Lung (tissue), 12 donors: ENCODE data around the gene RPRD1B. TPM values are rescaled to one million over a fixed set of nuclear protein-coding genes. Genes with fewer than 3 reads are reported as not detected.
A peak's percentile ranks its signal among the peaks of the same experiment; 100 is the strongest.

Experiments used
- ATAC-seq: fragments of 200-7000 bp; cut with Tn5 transposase; one replicate; pipeline ENCODE4 v1.9.1; 2020; ENCODE audit warnings: moderate number of reproducible peaks; ENCODE audit not compliant: insufficient read depth, low FRiP score
- DNase-seq, 3 donors: peaks; one replicate each; pipeline ENCODE4 v3.0.0-alpha.2; 2013 to 2017
- H3K27ac ChIP-seq, 2 donors: one replicate each; pipeline ENCODE4 v1.5.1; 2013; ENCODE audit warnings: mild to moderate bottlenecking in 2 of 2, moderate library complexity in 2 of 2, control low read depth in 1 of 2, inconsistent platforms in 1 of 2, low read depth in 1 of 2, low read length in 1 of 2
- H3K27me3 ChIP-seq, 3 donors: one replicate each; pipeline ENCODE4 v1.5.1; 2013; ENCODE audit warnings: low read length in 2 of 3; ENCODE audit not compliant: control insufficient read depth in 3 of 3, insufficient read depth in 3 of 3
- H3K36me3 ChIP-seq, 4 donors: one replicate each; pipeline ENCODE4 v1.5.1; 2013; ENCODE audit warnings: low read length in 4 of 4, mild to moderate bottlenecking in 1 of 4, moderate library complexity in 1 of 4; ENCODE audit not compliant: control insufficient read depth in 4 of 4, insufficient read depth in 4 of 4
- H3K4me1 ChIP-seq, 5 donors: one replicate each; pipeline ENCODE4 v1.5.1; 2013; ENCODE audit warnings: low read length in 5 of 5, mild to moderate bottlenecking in 2 of 5, moderate library complexity in 1 of 5; ENCODE audit not compliant: control insufficient read depth in 5 of 5, insufficient read depth in 5 of 5
- H3K4me3 ChIP-seq: one replicate; pipeline ENCODE4 v1.5.1; 2013; ENCODE audit warnings: mild to moderate bottlenecking, control low read depth, moderate library complexity
- H3K9ac ChIP-seq, 2 donors: one replicate each; pipeline ENCODE4 v1.5.1; 2013; ENCODE audit warnings: low read length in 2 of 2, control low read depth in 1 of 2; ENCODE audit not compliant: insufficient read depth in 1 of 2
- H3K9me3 ChIP-seq, 4 donors: one replicate each; pipeline ENCODE4 v1.5.1; 2013; ENCODE audit warnings: low read length in 3 of 4, mild to moderate bottlenecking in 1 of 4, moderate library complexity in 1 of 4; ENCODE audit not compliant: control insufficient read depth in 4 of 4, insufficient read depth in 3 of 4
- CTCF ChIP-seq: IDR thresholded peaks from 2 replicates; pipeline ENCODE4 v1.5.1; 2012; ENCODE audit warnings: mild to moderate bottlenecking; ENCODE audit errors: control extremely low read depth, extremely low read depth
- WGBS, 2 donors: extraction: QIAGEN DNeasy Blood & Tissue Kit; methylation state at CpG; one replicate each; pipeline ENCODE4 v1.1.7; 2013; 5-methylcytosine and 5-hydroxymethylcytosine counted together
- polyA plus RNA-seq, 2 donors: library from polyadenylated mRNA; stranded (reverse); fragments of 200-250 nt; gene quantifications; one replicate each; pipeline ENCODE4 v1.2.1, GENCODE V29; 2013
- total RNA-seq, 2 donors: library from RNA; depleted of rRNA in 1 of 2; stranded (reverse); fragments of >200 nt in 1 of 2; gene quantifications; one replicate each; pipeline ENCODE4 v1.2.1, GENCODE V29; 2014 to 2021
- donor health status: control.
- donor health status: control.
- donor health status: Bipolar disorder and iron deficiency.
- donor health status: healthy.
- donor health status: DM: yes; HTN: yes; CAD: no.

Gene RPRD1B
- total and polyA plus RNA-seq, 4 donors, result 6.8 to 58.6 (median 26.6) TPM

GRCh38 chr20:38126932-38127621, 93.5 kb downstream of the RPRD1B start:
- Histone ChIP-seq H3K4me1 (peaks cover 0 to 43% (median 25%) of the 10 kb centered on the region in 5 donors), H3K27me3 (no peaks in the 10 kb centered on the region), H3K9ac (no peak overlapping the region), H3K27ac (peak overlapping the region; percentile 41 to 71), H3K36me3 (peaks cover 3 to 24% (median 8%) of the 10 kb centered on the region in 4 donors), H3K4me3 (no peak overlapping the region), H3K9me3 (no peaks in the 10 kb centered on the region)
- DNase-seq (peak; percentile 11 to 83 (median 74)), ATAC-seq (peak; percentile 31)
- WGBS, 2 donors, result 70 to 71% methylated on average over 12 of the region's 12 CpGs
- no peak for TF ChIP-seq CTCF

GRCh38 chr20:38127920-38128528, 94.5 kb downstream of the RPRD1B start:
- no peak for ATAC-seq
- Histone ChIP-seq H3K36me3 (peaks cover 3 to 30% (median 8%) of the 10 kb centered on the region in 4 donors), H3K9ac (no peak overlapping the region), H3K4me1 (peaks cover 0 to 36% (median 21%) of the 10 kb centered on the region in 5 donors), H3K27me3 (no peaks in the 10 kb centered on the region), H3K4me3 (no peak overlapping the region), H3K27ac (peak overlapping the region; percentile 37 to 65), H3K9me3 (no peaks in the 10 kb centered on the region)
- TF ChIP-seq CTCF, result no peak
- peak in 1 of 3 donors; percentile 4 for DNase-seq
- 83 to 85% methylated on average over 9 of the region's 9 CpGs for WGBS, 2 donors

GRCh38 chr20:38128691-38129090, 95.1 kb downstream of the RPRD1B start:
- no peak overlapping the region for H3K4me3 ChIP-seq
- H3K27ac ChIP-seq, result peak overlapping the region; percentile 46 to 65
- H3K36me3 ChIP-seq, result peaks cover 3 to 34% (median 10%) of the 10 kb centered on the region in 4 donors
- no peaks in the 10 kb centered on the region for H3K27me3 ChIP-seq
- ATAC-seq, result no peak
- peak in 1 of 3 donors; percentile 8 for DNase-seq
- H3K4me1 ChIP-seq, result peaks cover 0 to 32% (median 21%) of the 10 kb centered on the region in 5 donors
- WGBS, 2 donors, result 90 to 97% methylated on average over 2 of the region's 2 CpGs
- no peak overlapping the region for H3K9ac ChIP-seq
- H3K9me3 ChIP-seq, result no peaks in the 10 kb centered on the region
- TF ChIP-seq CTCF, result no peak
